Esophagus muscularis mucosa (tissue), 4 donors: ENCODE results near the gene RILPL1. TPM values are rescaled to one million over a fixed set of nuclear protein-coding genes. Genes with fewer than 3 reads are reported as not detected.
"Not testable (repeated sequence)": the region's sequence is repeated elsewhere in the genome, so short reads cannot be mapped to it uniquely, and the experiment has no call there.

Experiments used
- DNase-seq: peaks from one replicate; pipeline ENCODE4 v3.0.0-alpha.2; 2017; ENCODE audit errors: extremely low spot score
- H3K27ac ChIP-seq, 4 donors: fragments of 200-600 bp; sonication (generic); replicated peaks in 1 of 4; 1 replicate in 3 of 4; 2 replicates in 1 of 4; pipeline ENCODE4 v1.5.1; 2016 to 2019; ENCODE audit warnings: mild to moderate bottlenecking in 1 of 4
- H3K27me3 ChIP-seq, 4 donors: fragments of 200-600 bp; sonication (generic); one replicate each; pipeline versions ENCODE4 v1.5.1 to v1.6.0; 2016 to 2019
- H3K36me3 ChIP-seq, 4 donors: fragments of 200-600 bp; sonication (generic); one replicate each; pipeline ENCODE4 v1.5.1; 2016 to 2019
- H3K4me1 ChIP-seq, 4 donors: fragments of 200-600 bp; sonication (generic); one replicate each; pipeline ENCODE4 v1.5.1; 2016 to 2019
- H3K4me3 ChIP-seq, 4 donors: fragments of 200-600 bp; sonication (generic); 1 replicate in 2 of 4; 2 replicates in 2 of 4; pipeline ENCODE4 v1.5.1; 2016 to 2019; ENCODE audit warnings: mild to moderate bottlenecking in 4 of 4, moderate library complexity in 1 of 4
- H3K9me3 ChIP-seq, 4 donors: fragments of 200-600 bp; sonication (generic); 1 replicate in 3 of 4; 2 replicates in 1 of 4; pipeline ENCODE4 v1.5.1; 2016 to 2019
- EP300 ChIP-seq: sonication (generic); formaldehyde crosslinking; IDR thresholded peaks from one replicate; pipeline ENCODE4 v1.6.1; 2017; ENCODE audit warnings: antibody characterized with exemption
- POLR2A ChIP-seq: fragments of 450-650 bp; IDR thresholded peaks from one replicate; pipeline ENCODE4 v1.6.1; 2017; ENCODE audit warnings: antibody characterized with exemption, moderate library complexity, mild to moderate bottlenecking, low read depth
- POLR2AphosphoS5 ChIP-seq, 2 donors: sonication (generic); formaldehyde crosslinking; IDR thresholded peaks; one replicate each; pipeline ENCODE4 v1.6.1; 2017; ENCODE audit warnings: antibody characterized with exemption in 2 of 2
- WGBS: methylation state at CpG from one replicate; pipeline ENCODE4 v1.1.5; 2018; 5-methylcytosine and 5-hydroxymethylcytosine counted together
- intact Hi-C: fragments of 100-400 bp; cut with DNase I; formaldehyde crosslinking; loops from one replicate; pipeline ENCODE4 v1.15.1; 2023
- total RNA-seq, 4 donors: library from RNA; depleted of rRNA; stranded (reverse); fragments of >200 nt; gene quantifications; one replicate each; pipeline versions ENCODE4 v1.1.0 to v1.2.1, GENCODE V29; 2016
- TF ChIP-seq, protein P1 (sequence below), 3 experiments: fragments of 200-600 bp in 2 of 3; fragments of 450-650 bp in 1 of 3; sonication (generic) in 2 of 3; IDR thresholded peaks; one replicate each; pipeline ENCODE4 v1.5.1; 2017 to 2019; ENCODE audit warnings: antibody characterized with exemption in 3 of 3, mild to moderate bottlenecking in 2 of 3, moderate library complexity in 1 of 3

Gene RILPL1
- total RNA-seq, result 10 to 100 TPM; 19.9 to 54.4 (median 38.4) TPM

GRCh38 chr12:123533672-123534643 is at the start of gene RILPL1:
TSS of gene RILPL1 (minus strand) at chr12:123533719. CDS start at chr12:123533482, 237 bp downstream.
- TF ChIP-seq POLR2A (no peak), POLR2AphosphoS5 (IDR thresholded peaks at IDR 0.05) (peak in 1 of 2 donors; percentile 22)
- TF ChIP-seq, protein P1, sequence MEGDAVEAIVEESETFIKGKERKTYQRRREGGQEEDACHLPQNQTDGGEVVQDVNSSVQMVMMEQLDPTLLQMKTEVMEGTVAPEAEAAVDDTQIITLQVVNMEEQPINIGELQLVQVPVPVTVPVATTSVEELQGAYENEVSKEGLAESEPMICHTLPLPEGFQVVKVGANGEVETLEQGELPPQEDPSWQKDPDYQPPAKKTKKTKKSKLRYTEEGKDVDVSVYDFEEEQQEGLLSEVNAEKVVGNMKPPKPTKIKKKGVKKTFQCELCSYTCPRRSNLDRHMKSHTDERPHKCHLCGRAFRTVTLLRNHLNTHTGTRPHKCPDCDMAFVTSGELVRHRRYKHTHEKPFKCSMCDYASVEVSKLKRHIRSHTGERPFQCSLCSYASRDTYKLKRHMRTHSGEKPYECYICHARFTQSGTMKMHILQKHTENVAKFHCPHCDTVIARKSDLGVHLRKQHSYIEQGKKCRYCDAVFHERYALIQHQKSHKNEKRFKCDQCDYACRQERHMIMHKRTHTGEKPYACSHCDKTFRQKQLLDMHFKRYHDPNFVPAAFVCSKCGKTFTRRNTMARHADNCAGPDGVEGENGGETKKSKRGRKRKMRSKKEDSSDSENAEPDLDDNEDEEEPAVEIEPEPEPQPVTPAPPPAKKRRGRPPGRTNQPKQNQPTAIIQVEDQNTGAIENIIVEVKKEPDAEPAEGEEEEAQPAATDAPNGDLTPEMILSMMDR (IDR thresholded peaks at IDR 0.05), result peak; percentile 17 to 47 (median 25)
- Histone ChIP-seq H3K27me3 (peaks cover 0 to 3% (median 0%) of the 10 kb centered on the region in 4 donors), H3K27ac (peak within 1 kb of the TSS; percentile 89 to 95 (median 92)), H3K9me3 (no peaks in the 10 kb centered on the region), H3K36me3 (peaks cover 0 to 9% (median 3%) of the 10 kb centered on the region in 4 donors), H3K4me1 (peaks cover 36 to 42% (median 40%) of the 10 kb centered on the region in 4 donors), H3K4me3 (peak within 1 kb of the TSS; percentile 81 to 94 (median 90))
- no peak for DNase-seq
- 0% methylated on average over 12 of the region's 114 CpGs for WGBS
- intact Hi-C loops, result loop anchor here (2.0 to 10.0 kb wide), 2 partner anchors 49 to 99 kb away; partner anchors contain the start of gene RILPL2

DNA sequence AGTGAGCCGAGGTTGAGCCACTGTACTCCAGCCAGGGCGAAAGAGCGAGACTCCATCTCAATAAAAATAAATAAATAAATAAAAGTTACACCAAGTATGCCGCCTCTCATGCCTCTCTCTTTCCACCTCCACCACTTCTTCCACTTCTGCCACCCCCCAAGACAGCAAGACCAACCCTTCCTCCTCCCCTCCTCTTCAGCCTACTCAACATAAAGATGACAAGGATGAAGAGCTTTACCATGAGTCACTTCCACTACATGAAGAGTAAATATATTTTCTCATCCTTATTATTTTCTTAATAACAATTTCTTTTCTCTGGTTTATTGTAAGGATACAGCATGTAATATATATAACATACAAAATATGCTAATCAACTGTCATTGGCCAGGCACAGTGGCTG is 47.3 kb upstream of the RILPL1 start:
- H3K27me3 ChIP-seq, result no peaks in the 10 kb centered on the region
- peaks cover 17 to 34% (median 31%) of the 10 kb centered on the region in 4 donors for H3K4me1 ChIP-seq
- no peak overlapping the region for H3K27ac ChIP-seq
- WGBS, result 92% methylated on average over 4 of the region's 4 CpGs
- TF ChIP-seq, protein P1 (IDR thresholded peaks at IDR 0.05), result no peak
- TF ChIP-seq EP300 (no peak), POLR2A (no peak), POLR2AphosphoS5 (IDR thresholded peaks at IDR 0.05) (no peak)
- no peaks in the 10 kb centered on the region for H3K36me3 ChIP-seq
- DNase-seq, result no peak
- H3K4me3 ChIP-seq, result no peak overlapping the region
- no peaks in the 10 kb centered on the region for H3K9me3 ChIP-seq
- intact Hi-C loops, result loop anchor here (5.0 kb wide), 2 partner anchors 123 to 218 kb away; partner anchors contain the start of genes SBNO1 and SNRNP35

GRCh38 chr12:123578829-123579228 is 45.3 kb upstream of the RILPL1 start:
- H3K36me3 ChIP-seq, H3K27ac ChIP-seq, H3K27me3 ChIP-seq, H3K9me3 ChIP-seq, H3K4me3 ChIP-seq, intact Hi-C loops, DNase-seq: not testable (repeated sequence)
- 91% methylated on average over 4 of the region's 4 CpGs for WGBS
- H3K4me1 ChIP-seq, result peaks cover 10 to 23% (median 21%) of the 10 kb centered on the region in 4 donors

GRCh38 chr12:123578243-123578642 is 44.7 kb upstream of the RILPL1 start:
- Histone ChIP-seq H3K4me1 (peaks cover 9 to 19% (median 17%) of the 10 kb centered on the region in 4 donors), H3K36me3 (no peaks in the 10 kb centered on the region), H3K9me3 (no peaks in the 10 kb centered on the region), H3K27me3 (no peaks in the 10 kb centered on the region), H3K27ac (no peak overlapping the region), H3K4me3 (no peak overlapping the region)
- 94% methylated on average over 3 of the region's 3 CpGs for WGBS
- intact Hi-C loops, result no loop called here
- DNase-seq, result no peak
- no peak for TF ChIP-seq POLR2A
- TF ChIP-seq, protein P1 (IDR thresholded peaks at IDR 0.05), result no peak
- no peak for TF ChIP-seq POLR2AphosphoS5 (IDR thresholded peaks at IDR 0.05)
- no peak for TF ChIP-seq EP300

DNA sequence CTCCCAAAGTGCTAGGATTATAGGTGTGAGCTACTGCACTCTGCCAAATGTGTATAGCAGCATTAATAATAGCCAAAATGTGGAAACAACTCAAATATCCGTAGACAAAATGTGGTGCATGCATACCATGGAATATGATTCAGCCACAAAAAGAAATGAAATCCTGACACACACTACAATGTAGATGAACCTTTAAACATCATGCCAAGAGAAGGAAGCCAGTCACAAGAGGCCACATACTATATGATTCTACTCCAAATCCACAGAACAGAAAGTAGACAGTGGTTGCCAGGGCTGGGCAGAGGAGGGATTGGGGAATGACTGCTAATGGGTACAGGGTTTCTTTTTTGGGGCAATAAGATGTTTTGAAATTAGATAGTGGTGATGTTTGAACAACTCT is 43.1 kb upstream of the RILPL1 start:
- Histone ChIP-seq H3K36me3 (no peaks in the 10 kb centered on the region), H3K27ac (no peak overlapping the region), H3K9me3 (no peaks in the 10 kb centered on the region), H3K4me3 (no peak overlapping the region), H3K4me1 (peaks cover 0 to 3% (median 1%) of the 10 kb centered on the region in 4 donors), H3K27me3 (no peaks in the 10 kb centered on the region)
- DNase-seq, result no peak
- intact Hi-C loops, result no loop called here
- TF ChIP-seq POLR2A (no peak), POLR2AphosphoS5 (IDR thresholded peaks at IDR 0.05) (no peak), EP300 (no peak)
- 89% methylated on average over 1 of the region's 1 CpG for WGBS
